Tibial nerve (tissue), 4 donors: ENCODE measurements around the gene TMEM225B. TPM values are rescaled to one million over a fixed set of nuclear protein-coding genes. Genes with fewer than 3 reads are reported as not detected.
A peak's percentile ranks its signal among the peaks of the same experiment; 100 is the strongest.
"Not testable (repeated sequence)": the region's sequence is repeated elsewhere in the genome, so short reads cannot be mapped to it uniquely, and the experiment has no call there.

Experiments used
- DNase-seq, 2 donors: peaks; one replicate each; pipeline ENCODE4 v3.0.0-alpha.2; 2019; ENCODE audit warnings: low spot score in 2 of 2
- H3K27ac ChIP-seq, 4 donors: fragments of 200-600 bp; sonication (generic) in 3 of 4; one replicate each; pipeline ENCODE4 v1.5.1; 2017 to 2019; ENCODE audit warnings: mild to moderate bottlenecking in 1 of 4
- H3K27me3 ChIP-seq, 2 donors: fragments of 200-600 bp; sonication (generic) in 1 of 2; one replicate each; pipeline versions ENCODE4 v1.5.1 to v1.6.0; 2017 to 2019
- H3K36me3 ChIP-seq, 3 donors: fragments of 200-600 bp; sonication (generic); one replicate each; pipeline ENCODE4 v1.5.1; 2018 to 2019
- H3K4me1 ChIP-seq, 4 donors: fragments of 200-600 bp; sonication (generic) in 3 of 4; one replicate each; pipeline ENCODE4 v1.5.1; 2017 to 2019
- H3K4me3 ChIP-seq, 4 donors: fragments of 200-600 bp; sonication (generic) in 3 of 4; one replicate each; pipeline ENCODE4 v1.5.1; 2017 to 2019; ENCODE audit warnings: mild to moderate bottlenecking in 1 of 4, moderate library complexity in 1 of 4
- H3K9me3 ChIP-seq, 4 donors: fragments of 200-600 bp; sonication (generic) in 3 of 4; one replicate each; pipeline ENCODE4 v1.5.1; 2017 to 2019
- EP300 ChIP-seq, 2 donors: sonication (generic); formaldehyde crosslinking; IDR thresholded peaks; one replicate each; pipeline ENCODE4 v1.6.1; 2017; ENCODE audit warnings: antibody characterized with exemption in 2 of 2, mild to moderate bottlenecking in 1 of 2
- POLR2A ChIP-seq, 2 donors: fragments of 450-650 bp; IDR thresholded peaks; one replicate each; pipeline ENCODE4 v1.6.1; 2017; ENCODE audit warnings: antibody characterized with exemption in 2 of 2, mild to moderate bottlenecking in 2 of 2, moderate library complexity in 2 of 2
- WGBS, 2 donors: methylation state at CpG; one replicate each; pipeline ENCODE4 v1.1.5; 2018; 5-methylcytosine and 5-hydroxymethylcytosine counted together
- total RNA-seq, 4 donors: library from RNA; depleted of rRNA; stranded (reverse); fragments of >200 nt; gene quantifications; one replicate each; pipeline ENCODE4 v1.1.0, GENCODE V29; 2016
- TF ChIP-seq, protein P1 (sequence below), 5 experiments: fragments of 200-600 bp in 3 of 5; fragments of 450-650 bp in 2 of 5; sonication (generic) in 3 of 5; IDR thresholded peaks; one replicate each; pipeline ENCODE4 v1.5.1; 2016 to 2019; ENCODE audit warnings: antibody characterized with exemption in 5 of 5, mild to moderate bottlenecking in 3 of 5, moderate library complexity in 2 of 5

The TMEM225B gene, protein sequence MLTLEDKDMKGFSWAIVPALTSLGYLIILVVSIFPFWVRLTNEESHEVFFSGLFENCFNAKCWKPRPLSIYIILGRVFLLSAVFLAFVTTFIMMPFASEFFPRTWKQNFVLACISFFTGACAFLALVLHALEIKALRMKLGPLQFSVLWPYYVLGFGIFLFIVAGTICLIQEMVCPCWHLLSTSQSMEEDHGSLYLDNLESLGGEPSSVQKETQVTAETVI
- 1 to 10 TPM in 3 of 4 donors, not detected in 1; 1.2 to 1.8 (median 1.5) TPM for total RNA-seq

DNA sequence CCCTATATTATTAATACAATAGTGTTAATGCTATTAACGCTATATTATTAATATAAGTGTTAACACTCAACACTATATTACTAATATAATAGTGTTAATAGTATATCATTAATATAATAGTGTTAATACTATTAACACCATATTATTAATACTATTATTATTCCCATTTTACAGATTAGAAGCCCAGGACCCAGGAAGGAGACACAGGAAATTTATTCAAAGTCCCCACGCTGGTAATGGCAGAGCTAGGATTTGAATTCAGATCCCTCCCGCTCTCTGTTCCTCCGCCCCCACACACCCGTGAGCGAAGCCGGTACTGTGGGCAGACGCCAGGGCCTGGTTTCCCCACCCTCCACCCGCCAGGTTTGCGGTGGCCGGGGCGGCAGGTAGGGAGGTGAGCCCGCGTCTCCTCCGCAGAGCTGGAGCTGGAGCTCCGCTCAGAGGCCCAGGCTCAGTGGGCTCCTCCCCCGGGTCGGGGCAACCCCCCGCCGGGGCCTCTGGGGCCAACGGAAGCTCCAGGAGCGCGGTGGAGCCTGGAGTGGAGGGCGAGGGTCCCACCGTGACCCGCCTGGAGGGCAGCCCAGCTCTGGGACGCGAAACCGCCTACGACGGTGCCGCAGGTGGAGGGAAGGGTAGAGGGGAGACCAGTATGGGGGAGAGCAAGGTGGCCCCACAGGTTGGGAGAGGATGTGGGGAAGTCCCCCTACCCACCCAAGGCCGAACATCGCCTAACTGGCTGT, at the start of gene TMEM225B:
Gene TMEM225B (plus strand): TSS at position 506 of the 740 bp plus-strand sequence. CDS start 6,122 bp downstream, outside the sequence.
- TF ChIP-seq POLR2A (IDR thresholded peaks at IDR 0.05) = no peak
- TF ChIP-seq, protein P1, sequence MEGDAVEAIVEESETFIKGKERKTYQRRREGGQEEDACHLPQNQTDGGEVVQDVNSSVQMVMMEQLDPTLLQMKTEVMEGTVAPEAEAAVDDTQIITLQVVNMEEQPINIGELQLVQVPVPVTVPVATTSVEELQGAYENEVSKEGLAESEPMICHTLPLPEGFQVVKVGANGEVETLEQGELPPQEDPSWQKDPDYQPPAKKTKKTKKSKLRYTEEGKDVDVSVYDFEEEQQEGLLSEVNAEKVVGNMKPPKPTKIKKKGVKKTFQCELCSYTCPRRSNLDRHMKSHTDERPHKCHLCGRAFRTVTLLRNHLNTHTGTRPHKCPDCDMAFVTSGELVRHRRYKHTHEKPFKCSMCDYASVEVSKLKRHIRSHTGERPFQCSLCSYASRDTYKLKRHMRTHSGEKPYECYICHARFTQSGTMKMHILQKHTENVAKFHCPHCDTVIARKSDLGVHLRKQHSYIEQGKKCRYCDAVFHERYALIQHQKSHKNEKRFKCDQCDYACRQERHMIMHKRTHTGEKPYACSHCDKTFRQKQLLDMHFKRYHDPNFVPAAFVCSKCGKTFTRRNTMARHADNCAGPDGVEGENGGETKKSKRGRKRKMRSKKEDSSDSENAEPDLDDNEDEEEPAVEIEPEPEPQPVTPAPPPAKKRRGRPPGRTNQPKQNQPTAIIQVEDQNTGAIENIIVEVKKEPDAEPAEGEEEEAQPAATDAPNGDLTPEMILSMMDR (IDR thresholded peaks at IDR 0.05) = no peak
- TF ChIP-seq EP300 (IDR thresholded peaks at IDR 0.05) = no peak
- Histone ChIP-seq H3K36me3 (peaks cover 0 to 8% (median 0%) of the 10 kb centered on the region in 3 donors), H3K9me3 (no peaks in the 10 kb centered on the region), H3K27ac (no peak within 1 kb of the TSS), H3K4me1 (no peaks in the 10 kb centered on the region), H3K27me3 (no peaks in the 10 kb centered on the region), H3K4me3 (no peak within 1 kb of the TSS)
- WGBS, 2 donors = 60 to 77% methylated on average over 28 to 34 of the region's 34 CpGs
- no peak for DNase-seq

DNA sequence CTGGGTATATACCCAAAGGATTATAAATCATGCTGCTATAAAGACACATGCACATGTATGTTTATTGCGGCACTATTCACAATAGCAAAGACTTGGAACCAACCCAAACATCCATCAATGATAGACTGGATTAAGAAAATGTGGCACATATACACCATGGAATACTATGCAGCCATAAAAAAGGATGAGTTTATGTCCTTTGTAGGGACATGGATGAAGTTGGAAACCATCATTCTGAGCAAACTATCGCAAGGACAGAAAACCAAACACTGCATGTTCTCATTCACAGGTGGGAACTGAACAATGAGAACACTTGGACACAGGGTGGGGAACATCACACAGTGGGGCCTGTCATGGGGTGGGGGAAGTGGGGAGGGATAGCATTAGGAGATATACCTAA, 48.5 kb upstream of the TMEM225B start:
- Histone ChIP-seq H3K4me1 (peaks cover 0 to 18% (median 7%) of the 10 kb centered on the region in 4 donors), H3K9me3 (peaks cover 0 to 34% (median 0%) of the 10 kb centered on the region in 4 donors)
- H3K4me3 ChIP-seq = not testable (repeated sequence)

DNA sequence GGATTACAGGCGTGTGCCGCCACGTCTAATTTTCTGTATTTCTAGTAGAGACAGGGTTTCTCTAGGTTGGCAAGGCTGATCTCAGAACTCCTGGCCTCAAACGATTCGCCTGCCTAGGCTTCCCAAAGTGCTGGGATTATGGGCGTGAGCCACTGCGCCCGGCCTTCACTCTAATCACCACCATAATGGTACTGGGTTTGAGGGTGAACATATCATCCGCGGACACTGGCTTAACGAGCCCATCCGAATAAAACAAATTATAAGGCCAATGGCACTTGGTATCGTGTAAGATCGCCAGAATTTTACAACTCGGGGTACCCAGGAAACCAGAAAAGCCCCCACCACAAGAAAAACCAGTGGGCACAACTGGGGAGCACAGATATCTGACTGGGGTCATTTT, 46.7 kb upstream of the TMEM225B start:
- DNase-seq = no peak
- WGBS, 2 donors = 9 to 16% methylated on average over 14 to 15 of the region's 15 CpGs
- Histone ChIP-seq H3K9me3 (peaks cover 0 to 23% (median 0%) of the 10 kb centered on the region in 4 donors), H3K4me1 (peaks cover 0 to 28% (median 7%) of the 10 kb centered on the region in 4 donors), H3K4me3 (peak overlapping the region; percentile 66 to 88 (median 80)), H3K27me3 (no peaks in the 10 kb centered on the region), H3K27ac (peak overlapping the region; percentile 49 to 92 (median 84)), H3K36me3 (peaks cover 0 to 59% (median 4%) of the 10 kb centered on the region in 3 donors)
- TF ChIP-seq EP300 (IDR thresholded peaks at IDR 0.05) (no peak), POLR2A (IDR thresholded peaks at IDR 0.05) (no peak)
- TF ChIP-seq, protein P1 (IDR thresholded peaks at IDR 0.05) = no peak

More for the DNA sequence above, 48.5 kb upstream of the TMEM225B start:
- peaks cover 0 to 56% (median 4%) of the 10 kb centered on the region in 3 donors for H3K36me3 ChIP-seq
- DNase-seq, H3K27ac ChIP-seq, H3K27me3 ChIP-seq: not testable (repeated sequence)
- 91 to 100% methylated on average over 1 to 2 of the region's 2 CpGs for WGBS, 2 donors

DNA sequence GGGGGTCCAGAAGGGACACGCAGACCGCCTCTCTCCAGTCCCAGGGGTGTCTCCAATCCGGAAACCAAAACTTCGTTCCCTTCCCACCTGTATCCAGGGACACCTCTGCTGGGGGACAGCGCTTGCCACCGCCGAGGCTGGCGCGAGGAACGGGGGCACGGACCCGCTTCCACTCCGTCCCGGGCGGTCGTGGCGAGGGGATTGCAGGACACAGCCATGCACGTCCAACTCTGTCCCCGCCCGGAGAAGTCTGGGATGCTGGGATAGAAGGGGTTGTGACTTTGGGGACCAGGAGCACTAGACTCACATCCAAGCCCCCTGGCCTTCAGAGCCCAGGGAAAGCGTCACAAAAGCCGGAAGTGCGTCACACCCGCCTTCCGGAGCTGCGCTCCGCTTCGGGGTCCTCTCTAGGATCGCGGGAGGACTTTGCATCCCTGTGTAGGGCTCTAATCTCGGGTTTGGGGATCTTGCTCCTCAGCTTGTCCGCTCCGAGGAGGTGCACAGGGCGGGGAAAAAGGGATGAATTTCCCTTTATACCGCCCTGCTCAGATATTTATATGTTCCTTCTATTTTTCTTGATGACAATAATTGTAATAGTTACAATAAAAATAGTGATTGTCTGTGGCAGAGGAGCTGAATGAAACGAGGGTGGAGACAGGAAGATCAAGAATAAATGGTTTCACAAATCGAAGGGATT, 46.2 kb upstream of the TMEM225B start, which contains the start of gene FAM200A:
Gene FAM200A (minus strand): TSS at position 348 of the 697 bp plus-strand sequence. CDS start 3,707 bp downstream, outside the sequence.
- TF ChIP-seq EP300 (IDR thresholded peaks at IDR 0.05) = peak; percentile 79 to 95
- peak in 1 of 2 donors; percentile 85 for TF ChIP-seq POLR2A (IDR thresholded peaks at IDR 0.05)
- TF ChIP-seq, protein P1 (IDR thresholded peaks at IDR 0.05) = peak in 1 of 5 experiments; percentile 14
- 0 to 1% methylated on average over 29 to 35 of the region's 37 CpGs for WGBS, 2 donors
- Histone ChIP-seq H3K27me3 (no peaks in the 10 kb centered on the region), H3K4me3 (peak within 1 kb of the TSS; percentile 66 to 88 (median 80)), H3K4me1 (peaks cover 0 to 34% (median 10%) of the 10 kb centered on the region in 4 donors), H3K27ac (peak within 1 kb of the TSS; percentile 49 to 92 (median 84)), H3K9me3 (peaks cover 0 to 18% (median 0%) of the 10 kb centered on the region in 4 donors), H3K36me3 (peaks cover 0 to 59% (median 4%) of the 10 kb centered on the region in 3 donors)
- DNase-seq = peak; percentile 65 to 72

DNA sequence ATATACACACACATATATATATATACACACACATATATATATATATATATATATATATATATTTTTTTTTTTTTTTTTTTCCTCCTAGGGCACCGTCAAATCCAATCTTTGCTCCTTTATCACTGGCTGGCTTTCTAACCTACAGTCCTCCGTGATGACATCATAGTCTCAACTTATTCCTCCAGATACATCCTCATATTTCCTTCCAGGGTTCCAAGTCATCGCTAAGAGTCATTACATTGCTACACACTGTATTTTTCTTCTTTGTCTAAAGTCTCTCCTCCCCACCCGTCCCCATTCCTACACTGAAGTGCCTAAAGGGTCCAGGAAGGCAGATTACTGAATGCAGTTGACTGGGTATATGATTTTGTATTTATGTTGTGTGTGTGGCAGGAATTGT, 45.0 kb upstream of the TMEM225B start:
- H3K4me3 ChIP-seq = no peak overlapping the region
- peaks cover 0 to 51% (median 3%) of the 10 kb centered on the region in 3 donors for H3K36me3 ChIP-seq
- no peak overlapping the region for H3K27ac ChIP-seq
- DNase-seq = no peak
- peaks cover 0 to 43% (median 17%) of the 10 kb centered on the region in 4 donors for H3K4me1 ChIP-seq
- H3K9me3 ChIP-seq = peaks cover 0 to 7% (median 0%) of the 10 kb centered on the region in 4 donors
- no peaks in the 10 kb centered on the region for H3K27me3 ChIP-seq
- TF ChIP-seq EP300 (IDR thresholded peaks at IDR 0.05) (no peak), POLR2A (IDR thresholded peaks at IDR 0.05) (no peak)
- TF ChIP-seq, protein P1 (IDR thresholded peaks at IDR 0.05) = no peak
- WGBS, 2 donors = 88 to 91% methylated on average over 4 of the region's 4 CpGs
